GM18526 (cell line): Measurements from ENCODE around the gene UBTD2.

Experiments used
- POLR2A ChIP-seq: IDR thresholded peaks from 3 replicates; pipeline ENCODE4 v1.6.1; 2011; ENCODE audit not compliant: insufficient read length; ENCODE audit errors: extremely low read depth

UBTD2 gene

DNA sequence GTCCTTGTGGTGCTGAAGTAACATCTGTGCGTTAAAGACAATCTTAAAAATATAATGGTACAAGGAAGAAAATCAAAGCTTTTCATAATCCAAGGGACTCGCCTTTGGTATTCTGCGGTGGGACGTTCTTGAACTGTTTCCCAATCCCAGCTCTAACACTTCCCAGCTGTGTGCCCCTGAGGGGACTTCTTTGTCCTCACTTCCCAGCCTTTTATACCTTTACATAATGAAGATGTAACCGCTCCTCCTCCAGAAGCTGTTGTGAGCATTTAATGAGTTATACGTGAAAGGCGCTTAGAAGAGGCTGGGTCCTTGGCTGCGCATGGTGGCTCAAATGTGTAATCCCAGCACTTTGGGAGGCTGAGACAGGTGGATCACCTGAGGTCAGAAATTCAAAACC is 112.4 kb downstream of the UBTD2 start:
- no peak for TF ChIP-seq POLR2A

DNA sequence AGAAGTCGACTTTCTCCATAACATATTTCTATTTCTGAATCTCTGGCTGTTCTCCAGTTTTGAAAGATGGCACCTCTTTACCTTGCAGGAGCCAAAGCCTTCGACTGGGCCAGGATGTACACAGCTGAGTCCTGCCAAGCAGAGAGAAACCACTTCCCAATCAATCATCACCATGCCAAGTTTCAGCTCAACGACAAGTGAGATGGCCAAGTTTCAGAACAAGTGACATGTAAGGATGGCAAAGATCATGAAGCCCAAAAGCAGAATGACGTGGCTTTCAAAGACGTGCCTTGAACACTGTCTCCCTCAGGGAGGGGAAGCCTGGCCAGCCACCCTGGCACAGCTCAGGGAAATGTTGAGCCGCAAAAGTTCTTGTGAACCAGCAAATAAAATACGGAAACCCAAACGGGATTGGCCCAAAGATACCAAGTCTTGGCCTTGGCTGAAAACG is 113.3 kb downstream of the UBTD2 start:
- no peak for TF ChIP-seq POLR2A

DNA sequence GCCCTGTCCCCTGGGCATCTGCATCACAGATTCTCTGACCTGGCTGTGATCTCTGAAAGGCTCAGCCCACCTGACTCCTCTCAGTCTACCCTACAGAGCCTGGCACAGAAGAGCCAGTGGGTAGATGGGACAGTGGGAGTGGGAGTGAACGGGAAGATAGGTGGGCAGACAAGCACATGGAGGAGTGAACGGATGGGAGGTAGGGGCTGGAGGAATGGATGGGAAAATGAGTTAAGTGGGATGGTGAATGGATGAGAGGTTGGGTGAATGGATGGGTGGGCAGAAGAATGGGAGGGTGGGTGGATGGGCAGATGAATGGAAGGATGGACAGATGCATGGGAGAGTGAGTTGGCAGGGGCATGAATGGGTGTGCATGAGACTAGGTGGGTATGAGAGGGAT is 114.3 kb downstream of the UBTD2 start:
- no peak for TF ChIP-seq POLR2A

DNA sequence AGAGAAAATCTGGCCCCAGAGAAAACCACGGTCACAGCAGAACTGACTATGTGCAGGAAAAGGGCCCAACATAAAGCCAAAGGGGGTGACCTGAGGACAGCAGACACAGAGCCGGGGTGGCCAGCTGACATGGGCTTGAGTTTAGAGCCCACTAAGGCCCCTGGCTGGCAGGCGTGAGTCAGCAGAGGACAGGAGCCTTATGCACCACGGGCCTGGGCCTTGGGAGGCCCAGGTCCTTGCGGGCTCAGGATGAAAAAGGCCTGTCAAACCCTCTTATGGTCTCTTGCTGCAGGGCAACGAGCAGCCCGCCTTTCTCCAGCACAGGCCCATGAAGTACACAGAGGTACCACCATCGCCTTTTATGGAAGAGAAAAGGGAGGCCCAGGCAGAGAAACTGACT is 115.3 kb downstream of the UBTD2 start:
- no peak for TF ChIP-seq POLR2A

DNA sequence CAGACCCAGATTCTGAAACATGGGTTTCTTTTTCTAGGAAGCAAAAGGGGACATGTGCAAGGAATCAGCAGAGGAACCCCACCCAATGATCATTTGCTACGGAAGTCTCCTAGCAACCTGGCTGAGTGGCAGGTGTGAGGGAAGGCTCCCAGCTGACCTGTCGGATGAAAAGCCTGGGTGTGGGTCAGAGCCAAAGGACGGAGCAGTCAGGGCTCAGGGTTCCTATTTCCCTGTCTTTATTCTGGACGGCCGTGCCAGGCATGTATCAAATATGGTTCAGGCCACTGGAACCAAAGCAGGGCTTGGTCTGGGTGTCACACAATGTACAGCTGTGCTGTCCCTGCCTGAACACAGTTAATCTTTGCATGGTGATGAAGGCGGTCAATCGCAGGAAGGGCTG is 115.7 kb downstream of the UBTD2 start:
- TF ChIP-seq POLR2A: no peak

DNA sequence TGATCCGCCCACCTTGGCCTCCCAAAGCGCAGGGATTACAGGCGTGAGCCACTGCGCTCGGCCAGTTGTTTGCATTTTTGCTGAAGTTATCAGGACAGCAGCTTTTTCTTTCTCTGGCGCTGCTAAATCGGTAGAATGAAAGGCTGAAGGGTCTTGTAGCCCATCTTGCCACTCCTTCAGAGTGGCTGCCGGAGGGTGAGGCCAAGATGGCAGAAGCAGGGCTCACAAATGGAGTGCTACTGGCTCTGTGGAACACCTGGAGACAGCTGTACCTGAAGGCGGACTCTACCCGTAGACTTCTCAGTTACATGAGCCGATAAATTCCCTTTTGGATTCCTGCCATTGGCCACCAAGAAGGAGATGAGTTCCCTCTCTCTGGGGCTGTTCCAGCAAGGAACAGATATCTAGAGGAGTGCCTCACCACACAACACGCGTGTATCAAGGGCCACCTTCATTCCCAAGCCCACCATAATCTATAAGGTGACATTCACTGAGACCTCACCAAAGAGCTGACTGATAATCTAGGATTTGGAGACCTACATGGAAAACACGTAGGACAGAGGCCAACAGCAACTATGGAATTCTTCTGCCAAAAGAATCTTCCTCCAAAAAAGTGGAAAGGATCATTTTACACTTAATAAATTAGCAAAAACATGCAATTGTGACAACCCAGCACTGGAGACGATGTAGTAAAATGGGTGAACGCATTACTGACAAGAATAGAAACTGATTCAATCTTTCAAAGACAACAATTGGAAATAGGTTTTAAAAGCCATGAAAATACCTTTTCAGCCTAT is 117.3 kb downstream of the UBTD2 start:
- TF ChIP-seq POLR2A: no peak

DNA sequence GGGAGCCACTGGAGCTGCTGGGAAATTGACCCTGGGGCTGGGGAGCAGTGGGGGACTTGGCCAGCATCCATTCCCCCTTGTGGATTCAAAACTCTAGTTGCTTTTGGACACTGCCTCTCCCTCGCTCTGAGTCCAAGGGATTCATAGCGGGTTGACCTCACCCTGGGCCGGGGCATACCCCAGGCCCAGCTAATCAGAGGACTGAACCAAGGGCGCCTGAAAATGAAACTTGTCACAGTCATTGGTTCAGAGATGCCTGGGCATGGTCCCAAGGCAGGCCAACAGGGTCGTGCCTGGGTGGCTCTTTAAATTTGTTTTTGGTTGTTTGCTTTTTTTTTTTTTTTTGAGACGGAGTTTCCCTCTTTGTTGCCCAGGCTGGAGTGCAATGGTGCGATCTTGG is 118.1 kb downstream of the UBTD2 start:
- TF ChIP-seq POLR2A: no peak

DNA sequence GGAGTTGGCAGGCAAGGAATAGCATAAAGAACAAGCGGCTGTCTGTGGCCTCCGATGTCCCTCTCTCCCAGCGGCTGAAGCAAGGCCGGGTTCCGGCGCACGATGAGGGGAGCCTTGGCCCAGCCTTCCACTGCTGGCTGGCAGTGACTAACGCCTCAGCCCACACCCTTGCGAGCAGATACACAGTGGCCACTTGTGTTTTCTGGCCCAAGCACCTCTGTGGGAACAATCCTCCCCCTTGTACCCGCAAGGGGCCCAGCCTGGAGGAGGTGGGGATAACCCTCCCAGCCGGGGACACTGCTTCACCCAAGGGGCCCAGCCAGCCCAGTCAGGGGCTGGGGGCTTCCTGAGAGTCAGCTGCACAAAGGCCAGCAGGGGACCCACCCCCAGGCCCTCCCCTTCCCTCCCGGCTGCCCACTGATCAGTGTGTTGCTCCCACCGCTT is 118.8 kb downstream of the UBTD2 start:
- no peak for TF ChIP-seq POLR2A

DNA sequence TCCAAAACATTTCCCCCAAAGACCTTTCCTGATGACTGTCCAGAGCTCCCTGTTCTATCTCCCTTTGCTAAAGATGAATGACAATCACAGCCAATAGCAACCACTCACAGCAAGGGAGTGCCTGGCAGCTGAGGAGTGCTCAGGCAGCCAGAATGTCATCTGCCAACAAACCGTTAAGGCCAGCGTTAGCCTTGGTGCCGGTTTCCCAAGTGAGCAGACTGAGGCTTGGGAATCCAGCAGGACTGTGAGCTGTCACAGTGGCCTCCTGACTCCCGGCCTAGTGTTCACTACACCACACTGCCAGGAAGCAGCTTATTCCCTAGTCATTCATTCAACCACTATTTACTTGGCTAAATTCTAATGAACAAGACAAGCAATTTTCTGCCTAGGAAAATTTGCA is 120.2 kb downstream of the UBTD2 start:
- no peak for TF ChIP-seq POLR2A

DNA sequence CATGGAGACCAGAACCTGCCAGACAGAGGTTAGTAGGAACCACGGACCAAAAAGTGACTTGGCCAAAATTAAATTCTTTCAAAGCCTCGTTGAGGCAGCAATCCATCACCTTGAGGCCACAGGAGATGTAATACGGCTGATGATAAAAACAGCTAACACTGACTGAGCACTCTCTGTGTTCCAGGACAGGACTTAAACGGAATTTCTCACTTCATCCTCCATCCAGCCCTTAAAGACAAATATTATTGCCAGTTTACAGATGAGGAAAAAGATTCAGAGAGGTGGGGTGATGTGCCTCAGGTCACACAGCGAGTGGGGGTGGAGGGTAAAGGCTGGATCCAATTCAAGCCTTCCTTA is 120.6 kb downstream of the UBTD2 start:
- TF ChIP-seq POLR2A: no peak

DNA sequence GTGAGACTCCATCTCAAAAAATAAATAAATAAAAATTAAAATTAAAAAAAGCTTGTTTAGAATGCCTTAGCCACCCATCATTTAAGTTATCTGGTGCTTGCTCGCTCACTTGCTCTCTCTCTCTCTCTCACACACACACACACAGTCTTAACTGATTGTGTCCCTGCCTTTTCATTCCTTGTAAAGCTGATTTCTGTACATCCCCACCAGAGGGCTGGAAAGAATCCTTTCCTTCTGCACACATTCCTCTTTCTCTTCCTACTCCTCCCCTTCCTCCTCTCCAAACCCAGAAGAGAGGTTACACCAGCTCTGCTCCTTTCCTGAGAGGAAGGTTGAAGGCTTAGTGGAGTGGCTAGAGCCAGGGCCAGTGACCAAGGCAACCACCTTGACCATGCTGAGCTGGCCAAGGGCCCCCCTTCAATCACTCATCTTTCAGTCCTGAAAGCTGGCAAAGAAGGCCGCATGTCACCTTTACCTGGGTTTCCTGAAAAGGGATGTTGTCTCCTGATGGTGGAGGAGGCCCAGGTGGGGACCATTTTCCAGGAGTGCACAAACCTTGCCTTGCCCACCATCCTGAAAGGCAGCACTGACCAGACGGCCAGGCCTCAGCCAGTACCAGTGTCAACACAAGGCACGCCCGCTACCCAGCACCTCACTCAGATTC is 121.1 kb downstream of the UBTD2 start:
- TF ChIP-seq POLR2A: no peak

DNA sequence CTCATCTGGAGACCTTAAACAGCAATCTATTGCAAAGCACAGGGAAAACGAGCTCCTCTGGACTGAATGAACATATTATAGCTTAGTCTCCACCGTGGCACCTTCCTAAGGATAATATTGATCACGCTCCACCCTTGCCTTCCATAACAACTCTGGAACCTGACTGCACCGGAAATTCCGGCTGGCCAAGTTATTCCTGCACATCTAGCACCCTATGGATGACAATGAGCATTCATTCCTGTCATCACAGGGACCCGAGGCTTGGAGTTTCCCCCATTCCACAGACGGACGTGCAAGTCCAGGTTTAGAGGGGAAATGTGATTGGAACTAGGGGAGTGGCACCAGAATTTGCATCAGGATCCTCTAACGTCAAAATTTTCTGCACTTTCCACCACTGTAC is 123.1 kb downstream of the UBTD2 start:
- no peak for TF ChIP-seq POLR2A
